Loucy (cell line): ENCODE results near the gene IFITM1.

Experiments
- EZH2phosphoT487 ChIP-seq: fragments of 200-600 bp; IDR thresholded peaks from 2 replicates; pipeline ENCODE4 v1.6.1; 2018; ENCODE audit warnings: antibody characterized with exemption, mild to moderate bottlenecking, moderate library complexity, borderline replicate concordance
- TF ChIP-seq, protein P1 (sequence below): fragments of 200-600 bp; sonication (generic); conservative IDR thresholded peaks from 2 replicates; pipeline ENCODE4 v1.5.1; 2014; ENCODE audit warnings: mild to moderate bottlenecking, antibody characterized with exemption, low read length

DNA sequence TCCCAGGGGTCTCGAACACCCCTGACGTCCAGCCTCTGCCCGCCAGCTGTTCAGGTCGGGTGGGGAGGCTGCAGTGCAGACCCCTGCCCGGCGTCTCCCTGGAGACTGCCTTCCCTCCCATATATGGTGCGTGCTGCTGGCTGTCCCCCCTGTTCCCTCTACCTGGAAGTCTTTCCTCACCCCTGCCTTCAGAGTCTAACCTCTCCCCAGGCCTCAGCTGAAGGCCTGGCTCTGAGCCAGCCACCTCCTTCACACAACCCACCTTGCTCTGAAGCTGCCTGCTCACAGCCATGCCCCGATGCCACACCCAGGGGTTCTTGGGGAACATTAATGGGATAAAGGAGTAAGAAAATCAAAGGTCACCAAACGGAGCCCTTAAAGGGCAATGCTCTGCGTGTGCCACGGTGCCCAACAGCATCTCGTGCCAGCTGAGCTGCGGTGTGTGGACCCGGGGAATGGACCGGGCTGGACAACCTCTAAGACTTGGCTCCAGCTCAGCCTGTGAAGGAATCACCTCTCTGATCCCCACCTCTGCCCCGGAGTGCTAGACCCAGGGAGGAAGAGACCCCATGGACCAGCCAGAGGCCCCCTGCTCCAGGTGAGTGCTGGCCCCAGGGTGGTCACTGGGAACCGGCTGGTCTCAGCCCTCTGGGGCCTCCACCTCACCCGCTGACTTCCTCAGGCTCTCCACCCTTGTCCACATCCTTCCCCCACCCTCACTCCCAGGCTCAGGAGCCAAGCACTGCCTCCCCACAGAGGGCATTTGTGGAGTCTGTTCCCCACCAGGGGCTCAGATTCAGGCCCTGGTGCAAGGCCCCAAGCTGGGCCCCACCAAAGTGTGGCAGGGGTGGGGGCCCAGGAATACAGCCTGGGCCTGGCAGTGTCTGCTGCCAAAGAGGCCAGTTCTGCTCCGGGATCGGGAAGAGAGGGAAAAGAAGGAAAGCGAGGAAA is 35.6 kb upstream of the IFITM1 start, which contains the start of gene NLRP6:
- TF ChIP-seq, protein P1, sequence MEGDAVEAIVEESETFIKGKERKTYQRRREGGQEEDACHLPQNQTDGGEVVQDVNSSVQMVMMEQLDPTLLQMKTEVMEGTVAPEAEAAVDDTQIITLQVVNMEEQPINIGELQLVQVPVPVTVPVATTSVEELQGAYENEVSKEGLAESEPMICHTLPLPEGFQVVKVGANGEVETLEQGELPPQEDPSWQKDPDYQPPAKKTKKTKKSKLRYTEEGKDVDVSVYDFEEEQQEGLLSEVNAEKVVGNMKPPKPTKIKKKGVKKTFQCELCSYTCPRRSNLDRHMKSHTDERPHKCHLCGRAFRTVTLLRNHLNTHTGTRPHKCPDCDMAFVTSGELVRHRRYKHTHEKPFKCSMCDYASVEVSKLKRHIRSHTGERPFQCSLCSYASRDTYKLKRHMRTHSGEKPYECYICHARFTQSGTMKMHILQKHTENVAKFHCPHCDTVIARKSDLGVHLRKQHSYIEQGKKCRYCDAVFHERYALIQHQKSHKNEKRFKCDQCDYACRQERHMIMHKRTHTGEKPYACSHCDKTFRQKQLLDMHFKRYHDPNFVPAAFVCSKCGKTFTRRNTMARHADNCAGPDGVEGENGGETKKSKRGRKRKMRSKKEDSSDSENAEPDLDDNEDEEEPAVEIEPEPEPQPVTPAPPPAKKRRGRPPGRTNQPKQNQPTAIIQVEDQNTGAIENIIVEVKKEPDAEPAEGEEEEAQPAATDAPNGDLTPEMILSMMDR, result no peak
- TF ChIP-seq EZH2phosphoT487, result no peak
